K562 (cell line): Measurements from ENCODE around the gene ZP1. TPM values are rescaled to one million over a fixed set of nuclear protein-coding genes. Genes with fewer than 3 reads are reported as not detected.

Experiments
- ATAC-seq: fragments of 200-7000 bp; cut with Tn5 transposase; 3 replicates; pipeline ENCODE4 v1.9.1; 2020; ENCODE audit warnings: moderate library complexity
- BruUV-seq: library from RNA; stranded (reverse); fragments of 400-500 nt; replicated peaks from 2 replicates; lab custom pipeline; 2021; lab: Mats Ljungman, UMichigan
- CTCF ChIA-PET: fragments of 300-600 bp; formaldehyde crosslinking; extraction: SDS; loops from one replicate; lab custom pipeline; 2021; ENCODE audit warnings: low intra/inter-chr PET ratio; lab: Yijun Ruan, JAX
- POLR2A ChIA-PET: fragments of 300-600, 350-650 bp; sonication (Branson Sonifier 250); formaldehyde crosslinking; extraction: SDS; loops from one replicate; lab custom pipeline; 2021; ENCODE audit warnings: antibody characterized with exemption, inconsistent platforms; lab: Yijun Ruan, JAX
- DNase-seq, 4 experiments: peaks; one replicate each; pipeline versions ENCODE4 v3.0.0 to v3.0.0-alpha.2; 2011 to 2018; ENCODE audit warnings: low spot score in 3 of 4, mixed read lengths in 3 of 4; ENCODE audit errors: extremely low read depth in 1 of 4
- FAIRE-seq: peaks from 2 replicates; lab custom pipeline; 2011; peaks lifted over from hg19 to GRCh38; lab: Jason Lieb, UNC
- H2AFZ ChIP-seq: 2 replicates; pipeline ENCODE4 v1.6.0; 2011; ENCODE audit warnings: low read depth, low read length, control low read depth, inconsistent platforms
- H3K27ac ChIP-seq: fragments of 200-600 bp; 3 replicates; pipeline ENCODE4 v1.8.0; 2011; ENCODE audit warnings: low read depth, mild to moderate bottlenecking, control low read depth, inconsistent platforms, low read length, moderate library complexity, mixed read lengths; ENCODE audit errors: extremely low read depth
- H3K27me3 ChIP-seq, 2 experiments: fragments of 300-600 bp in 1 of 2; 2 replicates in 1 of 2; 3 replicates in 1 of 2; pipeline versions ENCODE4 v1.6.0 to v1.8.0; 2011; ENCODE audit warnings: inconsistent platforms in 2 of 2, low read length in 2 of 2, mild to moderate bottlenecking in 1 of 2, mixed read lengths in 1 of 2, moderate library complexity in 1 of 2; ENCODE audit not compliant: control insufficient read depth in 2 of 2, insufficient read depth in 2 of 2
- H3K36me3 ChIP-seq: fragments of 300-600 bp; 3 replicates; pipeline ENCODE4 v1.8.0; 2011; ENCODE audit warnings: mild to moderate bottlenecking, low read length, inconsistent platforms; ENCODE audit not compliant: control insufficient read depth, insufficient read depth
- H3K4me1 ChIP-seq, 2 experiments: fragments of 200-600 bp in 1 of 2; replicated peaks in 1 of 2; 2 replicates in 1 of 2; 3 replicates in 1 of 2; pipeline versions ENCODE4 v1.5.1 to v1.8.0; 2011; ENCODE audit warnings: inconsistent platforms in 2 of 2, low read length in 2 of 2, mild to moderate bottlenecking in 1 of 2, mixed read lengths in 1 of 2, moderate library complexity in 1 of 2; ENCODE audit not compliant: control insufficient read depth in 2 of 2, insufficient read depth in 2 of 2
- H3K4me2 ChIP-seq: 2 replicates; pipeline ENCODE4 v1.6.1; 2011; ENCODE audit warnings: low read length, control low read depth, inconsistent platforms, mixed read lengths; ENCODE audit not compliant: insufficient read depth
- H3K4me3 ChIP-seq: fragments of 200-600 bp; sonication (generic), shearing (Covaris generic); 2 replicates; pipeline ENCODE4 v1.5.1; 2016; ENCODE audit warnings: control low read depth, inconsistent platforms
- H3K79me2 ChIP-seq: fragments of 200-600 bp; 3 replicates; pipeline ENCODE4 v1.8.0; 2011; ENCODE audit warnings: low read length, inconsistent platforms; ENCODE audit not compliant: control insufficient read depth, insufficient read depth
- H3K9ac ChIP-seq, 2 experiments: 2 replicates each; pipeline versions ENCODE4 v1.6.0 to v1.6.1; 2011; ENCODE audit warnings: low read depth in 2 of 2, low read length in 2 of 2, control low read depth in 1 of 2, inconsistent platforms in 1 of 2, mild to moderate bottlenecking in 1 of 2, mixed read lengths in 1 of 2; ENCODE audit not compliant: insufficient read depth in 1 of 2
- H3K9me1 ChIP-seq: one replicate; pipeline ENCODE4 v1.6.0; 2011; ENCODE audit warnings: inconsistent platforms, mild to moderate bottlenecking, low read length, moderate library complexity; ENCODE audit not compliant: control insufficient read depth, insufficient read depth
- H3K9me3 ChIP-seq: replicated peaks from 2 replicates; pipeline ENCODE4 v1.5.1; 2011; ENCODE audit warnings: low read depth, low read length, inconsistent platforms; ENCODE audit not compliant: control insufficient read depth, insufficient read depth
- H4K20me1 ChIP-seq: replicated peaks from 2 replicates; pipeline ENCODE4 v1.6.1; 2011; ENCODE audit warnings: low read length, inconsistent platforms, mixed read lengths; ENCODE audit not compliant: control insufficient read depth, insufficient read depth
- ESRRB ChIP-seq: fragments of 250-450 bp; sonication (Bioruptor Pico); IDR thresholded peaks from 2 replicates; pipeline ENCODE4 v1.5.0; 2020; ENCODE audit warnings: mild to moderate bottlenecking, moderate library complexity, borderline replicate concordance
- FOXM1 ChIP-seq, 2 experiments: fragments of 450-650 bp in 1 of 2; sonication (generic) in 1 of 2; formaldehyde crosslinking in 1 of 2; IDR thresholded peaks; 2 replicates each; pipeline versions ENCODE4 v1.6.1 to v1.9.0; 2017 to 2022; ENCODE audit warnings: low read depth in 2 of 2, mild to moderate bottlenecking in 2 of 2, missing genetic modification reagents in 1 of 2, moderate library complexity in 1 of 2
- HDAC2 ChIP-seq: fragments of 450-650 bp; IDR thresholded peaks from 2 replicates; pipeline ENCODE4 v1.6.1; 2016; ENCODE audit warnings: mild to moderate bottlenecking
- MYC ChIP-seq, 2 experiments: fragments of 250-450 bp in 1 of 2; sonication (Bioruptor Pico) in 1 of 2; IDR thresholded peaks; 2 replicates each; pipeline versions ENCODE4 v1.5.1 to v1.6.1; 2012 to 2021; ENCODE audit warnings: low read depth in 2 of 2, borderline replicate concordance in 1 of 2, improper control_type of control experiment in 1 of 2, low read length in 1 of 2, mild to moderate bottlenecking in 1 of 2, moderate library complexity in 1 of 2
- NR2C2 ChIP-seq, 2 experiments: fragments of 200-800 bp in 1 of 2; sonication (Bioruptor generic) in 1 of 2; sonication (generic) in 1 of 2; formaldehyde crosslinking in 1 of 2; IDR thresholded peaks; 2 replicates each; pipeline versions ENCODE4 v1.6.1 to v1.8.0; 2016 to 2022; ENCODE audit warnings: mild to moderate bottlenecking in 1 of 2, missing compliant biosample characterization in 1 of 2, missing genetic modification characterization in 1 of 2, missing genetic modification reagents in 1 of 2
- TAF9B ChIP-seq: fragments of 450-650 bp; IDR thresholded peaks from 2 replicates; pipeline ENCODE4 v1.6.1; 2018; ENCODE audit warnings: mild to moderate bottlenecking; ENCODE audit not compliant: partially characterized antibody
- TCF7 ChIP-seq: sonication (generic); IDR thresholded peaks from 2 replicates; pipeline ENCODE4 v1.6.1; 2016; ENCODE audit warnings: antibody characterized with exemption, borderline replicate concordance
- ZMIZ1 ChIP-seq, 2 experiments: fragments of 150-350 bp in 1 of 2; IDR thresholded peaks; 2 replicates each; pipeline ENCODE4 v1.6.1; 2012 to 2016; ENCODE audit warnings: low read depth in 2 of 2, low read length in 2 of 2, mild to moderate bottlenecking in 1 of 2, moderate library complexity in 1 of 2
- ZNF589 ChIP-seq: fragments of 200-800 bp; sonication (Bioruptor generic); IDR thresholded peaks from 2 replicates; pipeline ENCODE4 v1.6.1; 2016; ENCODE audit warnings: low read depth, missing genetic modification characterization, missing compliant biosample characterization
- ZNF695 ChIP-seq: fragments of 450-650 bp; formaldehyde crosslinking; IDR thresholded peaks from 2 replicates; pipeline ENCODE4 v1.4.0; 2020; ENCODE audit warnings: mild to moderate bottlenecking, moderate library complexity
- WGBS: fragments of 100-300 bp; shearing (Covaris generic); methylation state at CpG from one replicate; pipeline ENCODE4 v1.1.6; 2016; ENCODE audit warnings: low coverage, mixed read lengths; ENCODE audit not compliant: insufficient coverage; ENCODE audit errors: missing lambda C conversion rate; 5-methylcytosine and 5-hydroxymethylcytosine counted together
- in situ Hi-C: fragments of 300-500 bp; cut with MboI; formaldehyde crosslinking; loops from 4 replicates; pipeline ENCODE4 v1.15.0; 2018; ENCODE audit warnings: inconsistent platforms, mixed read lengths
- intact Hi-C: fragments of 100-400 bp; cut with micrococcal nuclease; formaldehyde crosslinking; loops from 2 replicates; pipeline ENCODE4 v1.14.2; 2022
- polyA plus RNA-seq, 8 experiments: library from polyadenylated mRNA; depleted of rRNA in 4 of 8; stranded (reverse) in 5 of 8; unstranded in 3 of 8; fragments of >200 nt; fragmentation: Nextera tagmentation in 2 of 8; fragmentation: Illumina TruSeq in 1 of 8; extraction: Ambion mirVana in 2 of 8; extraction: Trizol in 1 of 8; gene quantifications; 2 replicates each; pipeline versions ENCODE4 v1.2.1 to v1.2.3, GENCODE V29; 2011 to 2014; ENCODE audit warnings: inconsistent platforms in 1 of 8, missing spikeins in 1 of 8
- total RNA-seq, 7 experiments: library from RNA; depleted of rRNA in 6 of 7; stranded (reverse); fragments of >200 nt in 6 of 7; fragmentation: Illumina TruSeq in 2 of 7; extraction: Trizol in 2 of 7; gene quantifications; 2 replicates each; pipeline versions ENCODE4 v1.2.1 to v1.2.3, GENCODE V29; 2011 to 2021; ENCODE audit warnings: low replicate concordance in 1 of 7
- TF ChIP-seq, protein P1 (sequence below): sonication (generic); IDR thresholded peaks from 2 replicates; pipeline ENCODE4 v1.6.1; 2016
- TF ChIP-seq, protein P2 (sequence below): fragments of 450-650 bp; IDR thresholded peaks from 2 replicates; pipeline ENCODE4 v1.6.1; 2016

The ZP1 gene
- total and polyA plus RNA-seq, 9 of the 15 experiments (the other 6 are each of a cell fraction or from before 2014, with no cell fraction given): 0.11 to 0.15 TPM; not detected in 7

GRCh38 chr11:60855726-60856633 is 11.4 kb upstream of the ZP1 start, which contains the start of gene PTGDR2:
PTGDR2 (minus strand) TSS chr11:60855950; CDS start chr11:60853722, 2,228 bp downstream.
- H3K27me3 ChIP-seq: no peaks in the 10 kb centered on the region
- H2AFZ ChIP-seq: peak within 1 kb of the TSS; percentile 81
- H3K9me3 ChIP-seq: no peaks in the 10 kb centered on the region
- peak within 1 kb of the TSS; percentile 68 for H3K27ac ChIP-seq
- WGBS: 21% methylated on average over 14 of the region's 14 CpGs
- no peaks in the 10 kb centered on the region for H4K20me1 ChIP-seq
- ChIA-PET POLR2A (interaction anchor here (0.6 to 2.3 kb wide), 9 partner anchors 8 to 442 kb away, joined by 3 to 7 read pairs (median 4); partner anchors contain the start of gene PRPF19), CTCF (no interaction called here)
- intact Hi-C loops: no loop called here
- ATAC-seq: peak; percentile 75
- DNase-seq: peak; percentile 49 to 74 (median 63)
- peaks cover 6% of the 10 kb centered on the region for H3K9me1 ChIP-seq
- H3K4me1 ChIP-seq: peaks cover 38 to 47% of the 10 kb centered on the region in 2 experiments
- peak within 1 kb of the TSS; percentile 10; the same call in 1 of the 2 replicates for H3K4me3 ChIP-seq
- H3K4me2 ChIP-seq: peak within 1 kb of the TSS; percentile 86
- no TSS peak for BruUV-seq
- peak; percentile 57 for FAIRE-seq
- peaks cover 5% of the 10 kb centered on the region; the same call in 1 of the 3 replicates for H3K79me2 ChIP-seq
- in situ Hi-C loops: no loop called here
- H3K9ac ChIP-seq: peak within 1 kb of the TSS; percentile 60 to 86
- peaks cover 20% of the 10 kb centered on the region; the same call in 2 of the 3 replicates for H3K36me3 ChIP-seq
- TF ChIP-seq HDAC2 (0 out of 2 replicates have a peak, but pooled peaks have one; percentile 19), NR2C2 (CRISPR knock-in tag; IDR thresholded peaks at IDR 0.05) (no peak), NR2C2 (tag; IDR thresholded peaks at IDR 0.05) (no peak), ESRRB (CRISPR knock-in tag) (no peak), ZNF589 (no peak), ZNF695 (CRISPR knock-in tag) (no peak), ZMIZ1 (IDR thresholded peaks at IDR 0.05; ENCODE audit: low read depth in 2 of 2, low read length in 2 of 2) (no peak), TCF7 (no peak), FOXM1 (IDR thresholded peaks at IDR 0.05; ENCODE audit: low read depth) (no peak), FOXM1 (CRISPR knock-in tag; IDR thresholded peaks at IDR 0.05; ENCODE audit: low read depth) (no peak), MYC (IDR thresholded peaks at IDR 0.05; ENCODE audit: low read depth, low read length) (peak; percentile 28; the same call in 1 of the 2 replicates), MYC (CRISPR knock-in tag; IDR thresholded peaks at IDR 0.05; ENCODE audit: borderline replicate concordance, low read depth) (no peak), TAF9B (no peak)
- TF ChIP-seq, protein P1, sequence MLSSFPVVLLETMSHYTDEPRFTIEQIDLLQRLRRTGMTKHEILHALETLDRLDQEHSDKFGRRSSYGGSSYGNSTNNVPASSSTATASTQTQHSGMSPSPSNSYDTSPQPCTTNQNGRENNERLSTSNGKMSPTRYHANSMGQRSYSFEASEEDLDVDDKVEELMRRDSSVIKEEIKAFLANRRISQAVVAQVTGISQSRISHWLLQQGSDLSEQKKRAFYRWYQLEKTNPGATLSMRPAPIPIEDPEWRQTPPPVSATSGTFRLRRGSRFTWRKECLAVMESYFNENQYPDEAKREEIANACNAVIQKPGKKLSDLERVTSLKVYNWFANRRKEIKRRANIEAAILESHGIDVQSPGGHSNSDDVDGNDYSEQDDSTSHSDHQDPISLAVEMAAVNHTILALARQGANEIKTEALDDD: peak; percentile 87
- TF ChIP-seq, protein P2, sequence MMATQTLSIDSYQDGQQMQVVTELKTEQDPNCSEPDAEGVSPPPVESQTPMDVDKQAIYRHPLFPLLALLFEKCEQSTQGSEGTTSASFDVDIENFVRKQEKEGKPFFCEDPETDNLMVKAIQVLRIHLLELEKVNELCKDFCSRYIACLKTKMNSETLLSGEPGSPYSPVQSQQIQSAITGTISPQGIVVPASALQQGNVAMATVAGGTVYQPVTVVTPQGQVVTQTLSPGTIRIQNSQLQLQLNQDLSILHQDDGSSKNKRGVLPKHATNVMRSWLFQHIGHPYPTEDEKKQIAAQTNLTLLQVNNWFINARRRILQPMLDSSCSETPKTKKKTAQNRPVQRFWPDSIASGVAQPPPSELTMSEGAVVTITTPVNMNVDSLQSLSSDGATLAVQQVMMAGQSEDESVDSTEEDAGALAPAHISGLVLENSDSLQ: peak; percentile 52; the same call in 1 of the 2 replicates
